NCI-H146 treated with DMSO at 0.1 percent for 48 hours (cell line): ENCODE data around the gene SNX30.
"Not testable (repeated sequence)": the region's sequence is repeated elsewhere in the genome, so short reads cannot be mapped to it uniquely, and the experiment has no call there.

Experiments
- DNase-seq: peaks from one replicate; lab custom pipeline; 2025; ENCODE audit not compliant: unreplicated experiment; lab: John Stamatoyannopoulos, UW

Gene SNX30

GRCh38 chr9:112750016-112750763 is at the start of gene SNX30:
TSS of gene SNX30 (plus strand) at chr9:112750760. CDS start at chr9:112751002, 242 bp downstream.
- DNase-seq = peak; percentile 63

DNA sequence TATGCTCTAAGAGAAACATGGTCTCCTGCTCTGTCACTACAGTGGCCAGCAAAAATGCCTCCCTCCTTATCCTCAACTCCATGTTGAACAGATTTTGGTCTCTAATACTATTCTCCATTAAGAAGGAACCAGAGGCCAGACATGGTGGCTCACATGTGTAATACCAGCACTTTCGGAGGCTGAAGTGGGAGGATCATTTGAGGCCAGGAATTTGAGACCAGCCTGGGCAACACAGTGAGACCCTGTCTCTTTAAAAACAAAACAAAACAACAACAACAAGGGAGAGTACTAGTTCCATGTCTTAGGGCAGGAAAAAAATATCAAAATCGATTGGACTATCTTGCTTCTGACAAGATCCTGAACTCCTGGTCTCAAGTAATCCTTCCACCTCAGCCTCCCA is 47.3 kb upstream of the SNX30 start:
- DNase-seq = no peak

DNA sequence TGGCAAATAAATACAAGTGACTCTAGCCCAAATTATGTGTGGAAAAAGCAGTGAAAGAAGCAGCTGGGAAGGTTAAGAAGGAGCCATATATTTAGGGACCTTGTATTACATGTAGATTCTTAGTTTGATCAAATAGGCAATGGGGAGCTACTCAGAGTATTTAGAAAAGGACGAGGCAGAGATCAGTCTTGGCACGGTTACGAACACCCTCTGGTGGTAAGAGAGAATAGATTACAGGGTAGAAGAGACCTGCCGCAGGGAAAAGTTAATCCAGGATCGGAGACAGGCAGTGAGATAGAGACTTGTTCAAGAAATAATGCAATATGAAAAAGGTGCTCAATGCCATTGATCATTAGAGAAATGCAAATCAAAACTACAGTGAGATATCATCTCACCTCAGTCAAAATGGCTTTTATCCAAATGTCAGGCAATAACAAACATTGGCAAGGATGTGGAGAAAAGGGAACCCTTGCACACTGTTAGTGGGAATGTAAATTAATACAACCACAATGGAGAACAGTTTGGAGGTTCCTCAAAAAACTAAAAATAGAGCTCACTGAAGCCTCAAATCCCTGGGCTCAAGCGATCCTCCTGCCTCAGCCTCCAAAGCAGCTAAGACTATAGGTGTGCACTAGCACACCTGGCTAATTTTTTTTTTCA is 44.7 kb upstream of the SNX30 start:
- DNase-seq = no peak

- no peak for DNase-seq
These were observed 39.4 kb upstream of the SNX30 start for GRCh38 chr9:112711050-112711689.

GRCh38 chr9:112712678-112713077 is 37.9 kb upstream of the SNX30 start:
- DNase-seq = no peak

GRCh38 chr9:112717661-112718331 is 32.8 kb upstream of the SNX30 start, which contains the start of gene INIP:
TSS of gene INIP (minus strand) at chr9:112718117. CDS start at chr9:112716485, 1,632 bp downstream.
- peak; percentile 86 for DNase-seq

DNA sequence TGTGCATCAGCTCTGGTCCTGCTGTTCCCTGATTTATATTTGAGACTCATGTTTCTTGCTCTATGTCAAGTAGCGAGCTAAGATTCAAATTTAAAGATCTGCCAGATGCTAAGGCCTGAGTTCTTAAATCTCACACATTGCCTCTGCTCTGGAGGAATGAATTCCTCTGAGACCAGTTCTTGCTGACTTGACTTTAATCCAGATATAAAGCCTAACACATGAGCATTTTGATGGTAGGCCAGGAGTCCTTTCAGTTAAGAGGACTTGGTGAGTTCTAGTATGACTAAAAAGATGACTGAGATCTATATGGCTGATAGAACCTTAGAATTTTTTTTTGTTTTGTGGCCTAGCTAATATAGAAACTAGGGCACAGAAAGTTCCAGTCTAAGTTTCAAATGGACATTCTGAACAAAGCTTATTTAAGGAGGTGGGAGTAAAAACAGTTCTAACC is 31.3 kb upstream of the SNX30 start:
- DNase-seq = no peak

GRCh38 chr9:112719696-112720095 is 30.9 kb upstream of the SNX30 start:
- DNase-seq = no peak

DNA sequence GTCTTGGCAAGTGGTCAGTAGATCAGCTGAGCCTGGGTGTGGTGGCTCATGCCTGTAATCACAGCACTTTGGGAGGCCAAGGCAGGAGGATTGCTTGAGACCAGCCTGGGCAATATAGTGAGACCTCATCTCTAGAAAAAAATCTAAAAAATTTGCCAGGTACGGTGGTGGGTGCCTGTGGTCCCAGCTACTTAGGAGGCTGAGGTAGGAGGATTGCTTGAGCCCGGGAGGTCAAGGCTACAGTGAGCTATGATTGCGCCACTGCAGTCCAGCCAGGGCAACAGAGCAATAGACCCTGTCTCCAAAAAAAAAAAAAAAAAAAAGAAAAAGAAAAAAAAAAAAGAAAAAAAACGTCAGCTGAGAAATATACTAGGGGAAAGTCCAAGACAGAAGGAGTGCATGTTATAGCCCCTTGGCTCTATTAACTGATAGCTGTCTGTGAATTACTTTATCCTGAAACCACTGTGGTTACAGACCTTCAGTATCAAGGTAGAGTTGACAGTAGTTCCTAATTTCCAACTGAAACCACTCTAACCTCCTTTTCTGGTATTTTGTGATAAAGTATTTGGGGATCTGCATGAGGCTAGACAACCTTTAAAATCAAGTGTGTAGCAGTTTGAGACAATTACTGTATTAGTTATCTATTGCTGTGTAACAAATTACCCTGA is 30.3 kb upstream of the SNX30 start:
- DNase-seq = no peak

- DNase-seq = not testable (repeated sequence)
These were observed 27.8 kb upstream of the SNX30 start for GRCh38 chr9:112722749-112723148.

DNA sequence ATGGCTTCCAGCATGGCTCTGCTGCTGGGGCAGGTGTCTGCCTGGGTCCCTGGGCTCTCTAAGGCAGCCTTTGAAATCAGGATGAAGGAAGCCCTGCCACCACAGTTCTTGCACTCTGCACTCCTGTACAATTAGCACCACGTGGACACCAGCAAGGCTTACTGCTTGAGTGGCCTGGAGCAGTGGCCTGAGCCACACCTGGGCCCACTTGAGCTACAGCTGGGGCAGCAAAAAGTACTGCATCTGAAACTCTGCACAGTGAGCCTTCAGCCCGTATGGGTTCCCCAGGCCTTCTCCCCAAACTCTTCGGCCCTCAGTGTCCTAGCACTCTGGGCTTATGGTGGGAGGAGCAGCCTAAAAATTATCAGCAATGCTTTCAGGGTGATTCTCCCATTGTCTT is 24.6 kb upstream of the SNX30 start:
- DNase-seq = no peak

GRCh38 chr9:112726428-112726827 is 24.1 kb upstream of the SNX30 start:
- no peak for DNase-seq

DNA sequence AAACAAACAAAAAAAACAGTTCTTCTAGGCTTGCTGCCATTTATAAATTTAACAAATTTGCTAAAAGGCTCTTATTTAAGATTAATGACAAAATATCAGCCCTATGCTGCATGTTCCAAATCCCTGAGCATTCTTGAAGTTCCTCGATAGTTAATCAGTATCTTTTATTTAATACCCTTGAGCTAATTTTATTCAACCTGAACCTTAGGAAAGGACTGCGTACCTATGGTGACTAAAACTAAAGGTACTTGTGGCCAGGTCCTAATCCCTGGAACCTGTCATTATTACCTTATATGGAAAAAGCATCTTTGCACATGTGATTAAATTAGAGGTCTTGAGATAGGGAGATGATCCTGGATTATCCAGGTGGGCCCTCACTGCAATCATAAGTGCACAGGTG is 22.2 kb upstream of the SNX30 start:
- no peak for DNase-seq

DNA sequence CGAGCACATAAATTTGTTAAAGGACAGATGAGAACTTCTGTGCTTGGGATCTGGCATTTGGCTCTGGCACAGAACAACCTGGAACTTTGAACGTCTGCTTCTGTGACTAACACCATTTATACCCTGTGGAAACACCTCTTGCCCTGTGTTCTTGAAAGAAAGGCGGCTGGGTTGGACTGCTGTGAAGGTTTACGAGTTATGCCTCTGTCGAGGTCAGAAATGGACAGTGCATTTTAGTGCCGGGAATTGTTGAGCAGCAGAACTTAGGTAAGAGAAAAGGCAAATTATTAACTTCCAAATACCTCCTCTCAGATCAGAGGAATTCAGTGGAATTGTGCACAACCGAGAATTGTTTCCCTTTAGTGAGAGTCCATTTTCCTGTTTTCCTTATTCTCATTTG is 18.6 kb upstream of the SNX30 start:
- no peak for DNase-seq

DNA sequence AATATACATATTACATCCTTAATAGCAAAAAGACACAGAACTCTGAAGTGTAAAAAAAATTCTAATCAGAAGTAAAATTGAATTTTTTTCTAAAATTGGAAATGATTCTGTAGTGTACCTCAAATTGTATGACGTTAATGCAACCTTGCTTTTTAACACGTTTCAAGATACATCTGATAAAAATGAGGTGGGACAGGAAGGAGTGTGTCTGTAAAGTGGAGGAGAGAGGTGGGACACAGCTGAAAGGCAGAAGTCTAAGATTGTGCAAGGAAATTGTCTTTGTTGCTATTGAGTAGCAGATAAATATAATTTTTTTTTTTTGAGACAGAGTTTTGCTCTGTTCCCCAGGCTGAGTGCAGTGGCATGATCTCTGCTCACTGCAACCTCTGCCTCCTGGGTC is 15.7 kb upstream of the SNX30 start:
- no peak for DNase-seq

GRCh38 chr9:112743216-112743836 is 7.2 kb upstream of the SNX30 start:
- no peak for DNase-seq

GRCh38 chr9:112744177-112744576 is 6.4 kb upstream of the SNX30 start:
- DNase-seq = no peak

DNA sequence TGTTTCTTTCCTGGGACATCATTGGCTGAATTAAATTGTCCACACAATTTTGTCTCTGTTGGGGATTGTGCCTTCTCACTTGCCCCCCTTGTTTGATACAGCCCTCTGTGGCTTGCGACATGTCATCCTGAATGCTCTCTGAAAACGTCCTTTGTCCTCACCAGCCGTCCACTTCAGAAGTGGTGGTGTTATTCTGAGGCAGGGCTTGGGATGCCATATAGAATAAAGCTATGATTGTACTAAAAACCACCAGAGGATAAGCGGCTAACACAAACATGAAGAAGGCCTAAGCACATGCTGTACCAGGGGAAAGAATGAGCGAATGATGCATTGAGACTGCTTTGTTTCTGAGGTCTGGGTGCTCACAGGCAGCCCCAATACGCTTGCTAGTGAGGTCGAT is 3.5 kb upstream of the SNX30 start:
- DNase-seq = no peak

- no peak for DNase-seq
These were observed 150 bp downstream of the SNX30 start for GRCh38 chr9:112750764-112751055.

- DNase-seq = peak; percentile 29
These were observed 666 bp downstream of the SNX30 start for GRCh38 chr9:112751056-112751795.
